A673 (cell line): ENCODE data around the gene NCAM2.

Experiments used
- EZH2 ChIP-seq: fragments of 200-600 bp; sonication (generic); IDR thresholded peaks from 2 replicates; pipeline ENCODE4 v1.6.1; 2017; ENCODE audit warnings: borderline replicate concordance, low read depth, mild to moderate bottlenecking, mixed read lengths, antibody characterized with exemption, low read length; ENCODE audit not compliant: poor library complexity, severe bottlenecking
- TF ChIP-seq, protein P1 (sequence below): fragments of 300-800, 200-600 bp; sonication (generic); conservative IDR thresholded peaks from 2 replicates; pipeline ENCODE4 v1.5.1; 2017; ENCODE audit warnings: low read depth, mild to moderate bottlenecking, antibody characterized with exemption, low read length, moderate library complexity, mixed read lengths

DNA sequence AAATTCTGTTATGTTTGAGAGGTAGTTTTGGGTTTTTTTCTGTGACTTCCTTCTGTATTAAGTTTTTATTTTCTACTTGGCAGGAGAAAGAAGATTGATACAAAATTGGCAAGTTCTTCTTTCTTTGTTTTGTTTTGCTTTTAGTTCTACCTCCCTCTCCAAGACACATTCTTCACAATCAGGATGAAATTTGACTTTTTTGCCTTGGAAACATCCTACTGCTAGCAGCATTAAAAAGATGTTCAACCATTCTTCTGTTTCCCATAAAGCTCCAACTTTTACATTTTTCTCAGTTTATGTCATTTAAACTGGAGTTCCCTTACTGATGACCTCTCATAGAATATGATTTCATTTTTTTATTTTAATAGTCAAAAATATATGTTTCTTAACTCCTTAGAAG, 234.8 kb downstream of the NCAM2 start:
- TF ChIP-seq, protein P1, sequence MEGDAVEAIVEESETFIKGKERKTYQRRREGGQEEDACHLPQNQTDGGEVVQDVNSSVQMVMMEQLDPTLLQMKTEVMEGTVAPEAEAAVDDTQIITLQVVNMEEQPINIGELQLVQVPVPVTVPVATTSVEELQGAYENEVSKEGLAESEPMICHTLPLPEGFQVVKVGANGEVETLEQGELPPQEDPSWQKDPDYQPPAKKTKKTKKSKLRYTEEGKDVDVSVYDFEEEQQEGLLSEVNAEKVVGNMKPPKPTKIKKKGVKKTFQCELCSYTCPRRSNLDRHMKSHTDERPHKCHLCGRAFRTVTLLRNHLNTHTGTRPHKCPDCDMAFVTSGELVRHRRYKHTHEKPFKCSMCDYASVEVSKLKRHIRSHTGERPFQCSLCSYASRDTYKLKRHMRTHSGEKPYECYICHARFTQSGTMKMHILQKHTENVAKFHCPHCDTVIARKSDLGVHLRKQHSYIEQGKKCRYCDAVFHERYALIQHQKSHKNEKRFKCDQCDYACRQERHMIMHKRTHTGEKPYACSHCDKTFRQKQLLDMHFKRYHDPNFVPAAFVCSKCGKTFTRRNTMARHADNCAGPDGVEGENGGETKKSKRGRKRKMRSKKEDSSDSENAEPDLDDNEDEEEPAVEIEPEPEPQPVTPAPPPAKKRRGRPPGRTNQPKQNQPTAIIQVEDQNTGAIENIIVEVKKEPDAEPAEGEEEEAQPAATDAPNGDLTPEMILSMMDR = no peak
- no peak for TF ChIP-seq EZH2
